H1 (cell line): ENCODE data around the gene AOC1. TPM values are rescaled to one million over a fixed set of nuclear protein-coding genes. Genes with fewer than 3 reads are reported as not detected.

Experiments used
- CTCF ChIA-PET: fragments of 300-600 bp; sonication (Branson Sonifier 250); formaldehyde crosslinking; loops from one replicate; lab custom pipeline; 2021; ENCODE audit not compliant: partially characterized antibody; lab: Charles Lee
- POLR2A ChIA-PET: fragments of 300-600 bp; sonication (Branson Sonifier 250); formaldehyde crosslinking; loops from one replicate; lab custom pipeline; 2021; ENCODE audit warnings: inconsistent platforms; ENCODE audit not compliant: partially characterized antibody; lab: Charles Lee
- DNase-seq, 2 experiments: peaks; one replicate each; pipeline versions ENCODE4 v3.0.0 to v3.0.0-alpha.2; 2010 to 2022; ENCODE audit warnings: low spot score in 2 of 2, low read depth in 1 of 2, mixed read lengths in 1 of 2
- FAIRE-seq: peaks from 2 replicates; lab custom pipeline; 2011; peaks lifted over from hg19 to GRCh38; lab: Jason Lieb, UNC
- H2AFZ ChIP-seq: 2 replicates; pipeline ENCODE4 v1.8.1; 2012; ENCODE audit warnings: low read length, inconsistent platforms
- H2AK5ac ChIP-seq: 2 replicates; pipeline ENCODE4 v1.6.1; 2013; ENCODE audit warnings: low read depth, low read length
- H2BK120ac ChIP-seq: replicated peaks from 2 replicates; pipeline ENCODE3; 2013; ENCODE audit warnings: low read depth, low read length, inconsistent platforms
- H2BK12ac ChIP-seq: 2 replicates; pipeline ENCODE4 v1.6.1; 2013; ENCODE audit warnings: low read depth, low read length
- H2BK15ac ChIP-seq: 2 replicates; pipeline ENCODE4 v1.6.1; 2013; ENCODE audit warnings: low read length
- H2BK20ac ChIP-seq: 2 replicates; pipeline ENCODE4 v1.6.1; 2013; ENCODE audit warnings: low read length
- H2BK5ac ChIP-seq: 2 replicates; pipeline ENCODE4 v1.6.1; 2013; ENCODE audit warnings: low read depth, low read length
- H3K14ac ChIP-seq: 2 replicates; pipeline ENCODE4 v1.6.1; 2013; ENCODE audit warnings: inconsistent platforms; ENCODE audit not compliant: insufficient read length
- H3K18ac ChIP-seq: 2 replicates; pipeline ENCODE4 v1.6.1; 2013; ENCODE audit warnings: low read length; ENCODE audit errors: extremely low read depth
- H3K23ac ChIP-seq: 2 replicates; pipeline ENCODE4 v1.6.1; 2013; ENCODE audit warnings: inconsistent platforms; ENCODE audit not compliant: insufficient read length
- H3K23me2 ChIP-seq: 2 replicates; pipeline ENCODE4 v1.6.1; 2013; ENCODE audit warnings: low read depth, low read length
- H3K27ac ChIP-seq: 2 replicates; pipeline ENCODE4 v1.6.1; 2011; ENCODE audit warnings: low read depth, low read length, inconsistent platforms
- H3K27me3 ChIP-seq, 4 experiments: replicated peaks in 1 of 4; 1 replicate in 1 of 4; 2 replicates in 3 of 4; pipeline versions ENCODE4 v1.6.1 to v1.8.1; 2011 to 2013; ENCODE audit warnings: low read length in 3 of 4, mild to moderate bottlenecking in 3 of 4, inconsistent platforms in 2 of 4, mixed read lengths in 2 of 4, moderate library complexity in 1 of 4; ENCODE audit not compliant: control insufficient read depth in 3 of 4, insufficient read depth in 3 of 4; ENCODE audit errors: extremely low read depth in 1 of 4
- H3K36me3 ChIP-seq, 4 experiments: 2 replicates each; pipeline versions ENCODE4 v1.6.1 to v1.8.1; 2011 to 2013; ENCODE audit warnings: mild to moderate bottlenecking in 4 of 4, low read length in 3 of 4, moderate library complexity in 2 of 4, control low read depth in 1 of 4, inconsistent platforms in 1 of 4; ENCODE audit not compliant: insufficient read depth in 4 of 4, control insufficient read depth in 2 of 4
- H3K4ac ChIP-seq: replicated peaks from 2 replicates; pipeline ENCODE3; 2013; ENCODE audit warnings: low read length, low read depth, mixed read lengths, inconsistent platforms; ENCODE audit not compliant: insufficient read length
- H3K4me1 ChIP-seq, 4 experiments: replicated peaks in 1 of 4; 1 replicate in 1 of 4; 2 replicates in 3 of 4; pipeline versions ENCODE4 v1.6.1 to v1.8.1; 2011 to 2013; ENCODE audit warnings: low read length in 3 of 4, inconsistent platforms in 2 of 4, mixed read lengths in 1 of 4; ENCODE audit not compliant: insufficient read depth in 4 of 4, control insufficient read depth in 3 of 4
- H3K4me2 ChIP-seq, 2 experiments: 2 replicates each; pipeline versions ENCODE4 v1.6.1 to v1.8.1; 2011 to 2013; ENCODE audit warnings: low read depth in 2 of 2, low read length in 2 of 2, control low read depth in 1 of 2, inconsistent platforms in 1 of 2, mild to moderate bottlenecking in 1 of 2; ENCODE audit not compliant: insufficient read depth in 1 of 2
- H3K4me3 ChIP-seq, 4 experiments: fragments of 200-600, 300-600 bp in 1 of 4; sonication (generic), shearing (Covaris generic), sonication (Bioruptor Twin) in 1 of 4; 2 replicates each; pipeline versions ENCODE4 v1.5.1 to v1.8.1; 2011 to 2016; ENCODE audit warnings: low read length in 4 of 4, low read depth in 3 of 4, control low read depth in 2 of 4, inconsistent platforms in 2 of 4, mild to moderate bottlenecking in 2 of 4, mixed read lengths in 1 of 4, moderate library complexity in 1 of 4; ENCODE audit not compliant: insufficient read depth in 2 of 4; ENCODE audit errors: extremely low read depth in 1 of 4
- H3K56ac ChIP-seq: replicated peaks from 2 replicates; pipeline ENCODE3; 2013; ENCODE audit warnings: low read depth, mild to moderate bottlenecking, mixed read lengths, low read length, inconsistent platforms; ENCODE audit not compliant: insufficient read length
- H3K79me1 ChIP-seq: 2 replicates; pipeline ENCODE4 v1.6.1; 2013; ENCODE audit warnings: low read depth, low read length, control low read depth
- H3K79me2 ChIP-seq, 2 experiments: 2 replicates each; pipeline versions ENCODE4 v1.6.1 to v1.8.1; 2012 to 2013; ENCODE audit warnings: low read length in 2 of 2, mild to moderate bottlenecking in 2 of 2, inconsistent platforms in 1 of 2; ENCODE audit not compliant: insufficient read depth in 2 of 2, control insufficient read depth in 1 of 2
- H3K9ac ChIP-seq, 4 experiments: replicated peaks in 1 of 4; 1 replicate in 1 of 4; 2 replicates in 3 of 4; pipeline versions ENCODE4 v1.6.1 to v1.8.1; 2011 to 2013; ENCODE audit warnings: low read depth in 3 of 4, low read length in 3 of 4, control low read depth in 2 of 4, mild to moderate bottlenecking in 2 of 4, moderate library complexity in 2 of 4, inconsistent platforms in 1 of 4; ENCODE audit errors: extremely low read depth in 1 of 4
- H3K9me3 ChIP-seq, 2 experiments: 2 replicates each; pipeline versions ENCODE4 v1.6.1 to v1.8.1; 2012 to 2013; ENCODE audit warnings: mild to moderate bottlenecking in 2 of 2, moderate library complexity in 2 of 2, control low read depth in 1 of 2, inconsistent platforms in 1 of 2, low read depth in 1 of 2, low read length in 1 of 2, mixed read lengths in 1 of 2; ENCODE audit not compliant: insufficient read depth in 2 of 2
- H4K20me1 ChIP-seq, 2 experiments: replicated peaks in 1 of 2; 2 replicates each; pipeline versions ENCODE3 to v1.8.1; 2011 to 2013; ENCODE audit warnings: inconsistent platforms in 2 of 2, low read length in 2 of 2, mild to moderate bottlenecking in 1 of 2; ENCODE audit not compliant: insufficient read depth in 2 of 2, control insufficient read depth in 1 of 2
- H4K5ac ChIP-seq: 2 replicates; pipeline ENCODE4 v1.6.1; 2013; ENCODE audit warnings: low read length, low read depth, mixed read lengths, inconsistent platforms; ENCODE audit not compliant: insufficient read length
- H4K8ac ChIP-seq: 2 replicates; pipeline ENCODE4 v1.8.0; 2013; ENCODE audit warnings: mild to moderate bottlenecking, moderate library complexity, low read length, inconsistent platforms; ENCODE audit not compliant: insufficient read depth; ENCODE audit errors: extremely low read depth
- H4K91ac ChIP-seq: replicated peaks from 2 replicates; pipeline ENCODE3; 2013; ENCODE audit warnings: low read length, mixed read lengths, inconsistent platforms; ENCODE audit not compliant: insufficient read length
- BRCA1 ChIP-seq: IDR thresholded peaks from 2 replicates; pipeline ENCODE4 v1.6.1; 2012; ENCODE audit warnings: low read depth, low read length, improper control_type of control experiment
- CBX5 ChIP-seq: fragments of 300-800, 300-1000 bp; sonication (generic); IDR thresholded peaks from 2 replicates; pipeline ENCODE4 v1.7.1; 2016; ENCODE audit warnings: antibody characterized with exemption, low read length, low read depth
- CREB1 ChIP-seq: IDR thresholded peaks from 2 replicates; pipeline ENCODE4 v1.6.1; 2012; ENCODE audit warnings: inconsistent platforms
- FOSL1 ChIP-seq: IDR thresholded peaks from 2 replicates; pipeline ENCODE4 v1.6.1; 2011; ENCODE audit warnings: mild to moderate bottlenecking, low read depth, low read length, moderate library complexity; ENCODE audit not compliant: insufficient read depth
- MAX ChIP-seq: IDR thresholded peaks from 2 replicates; pipeline ENCODE4 v1.6.1; 2012; ENCODE audit warnings: inconsistent platforms
- NANOG ChIP-seq: IDR thresholded peaks from 2 replicates; pipeline ENCODE4 v1.6.1; 2011; ENCODE audit warnings: low read length, low read depth, mild to moderate bottlenecking, inconsistent platforms; ENCODE audit not compliant: insufficient read depth, poor library complexity, severe bottlenecking
- RNF2 ChIP-seq: fragments of 200-900, 300-1000 bp; sonication (generic); IDR thresholded peaks from 2 replicates; pipeline ENCODE4 v1.7.1; 2016; ENCODE audit warnings: borderline replicate concordance, low read depth, mild to moderate bottlenecking, antibody characterized with exemption, low read length; ENCODE audit not compliant: poor library complexity, severe bottlenecking; ENCODE audit errors: missing control alignments
- SAP30 ChIP-seq: fragments of 300-600 bp; sonication (generic); IDR thresholded peaks from 2 replicates; pipeline ENCODE4 v1.7.1; 2012; ENCODE audit warnings: low read length, moderate library complexity, mild to moderate bottlenecking, inconsistent platforms; ENCODE audit not compliant: insufficient read depth, insufficient replicate concordance
- SP2 ChIP-seq: IDR thresholded peaks from 2 replicates; pipeline ENCODE4 v1.6.1; 2012; ENCODE audit warnings: mild to moderate bottlenecking, low read length, inconsistent platforms
- ZNF274 ChIP-seq: IDR thresholded peaks from 2 replicates; pipeline ENCODE4 v1.7.0; 2012; ENCODE audit warnings: low read length, borderline replicate concordance; ENCODE audit errors: extremely low read depth
- WGBS, 2 experiments: shearing (Covaris generic) in 1 of 2; methylation state at CpG; one replicate each; pipeline versions ENCODE4 v1.1.6 to v1.1.7; 2013 to 2015; ENCODE audit warnings: low lambda C conversion rate in 2 of 2, mixed read lengths in 2 of 2, inconsistent platforms in 1 of 2, low coverage in 1 of 2, missing lambda C conversion rate in 1 of 2; ENCODE audit not compliant: insufficient replicate concordance in 2 of 2, insufficient coverage in 1 of 2, insufficient read length in 1 of 2; ENCODE audit errors: extremely low coverage in 1 of 2, missing lambda C conversion rate in 1 of 2; 5-methylcytosine and 5-hydroxymethylcytosine counted together
- polyA plus RNA-seq, 7 experiments: library from polyadenylated mRNA; depleted of rRNA in 3 of 7; stranded (reverse) in 5 of 7; unstranded in 2 of 7; fragments of >200 nt in 5 of 7; fragments of 200-250 nt in 2 of 7; gene quantifications; 1 replicate in 5 of 7; 2 replicates in 1 of 7; 4 replicates in 1 of 7; pipeline versions ENCODE4 v1.2.1 to v1.2.3, GENCODE V29; 2011 to 2013; ENCODE audit warnings: missing spikeins in 2 of 7, mixed read lengths in 2 of 7
- total RNA-seq: library from RNA; stranded (reverse); fragmentation: NEBNext Ultra II Directional; extraction: Animal tissue kit (Norgen Biotek cat#: 25700); gene quantifications from 2 replicates; pipeline ENCODE4 v1.2.1, GENCODE V29; 2021

AOC1 gene
- total and polyA plus RNA-seq, 2 of the 8 experiments (the other 6 are each of a cell fraction or from before 2014, with no cell fraction given): 0.15 to 0.17 TPM

- Histone ChIP-seq H4K5ac (no peak overlapping the region), H2BK12ac (no peak overlapping the region), H3K9ac (no peak overlapping the region), H4K91ac (no peak overlapping the region)
- TF ChIP-seq NANOG (no peak), CREB1 (no peak), SP2 (no peak), ZNF274 (no peak), FOSL1 (no peak), CBX5 (no peak), RNF2 (no peak), MAX (no peak), BRCA1 (no peak), SAP30 (no peak)
- TF ChIP-seq, all 59 proteins: peak for 0
- Histone ChIP-seq H3K18ac (no peak overlapping the region), H3K79me1 (no peaks in the 10 kb centered on the region; the same call in 1 of the 2 replicates), H2BK15ac (no peak overlapping the region; the same call in 1 of the 2 replicates), H3K4me1 (peaks cover 0 to 7% (median 0%) of the 10 kb centered on the region in 4 experiments; a peak in 3 of 7 replicates), H2AFZ (no peak overlapping the region), H2BK20ac (no peak overlapping the region), H3K14ac (no peak overlapping the region), H4K8ac (no peak overlapping the region), H2AK5ac (no peak overlapping the region), H3K56ac (no peak overlapping the region), H2BK120ac (no peak overlapping the region), H3K4ac (no peak overlapping the region), H3K36me3 (no peaks in the 10 kb centered on the region; a peak in 1 of 8 replicates), H4K20me1 (no peaks in the 10 kb centered on the region), H3K23ac (no peak overlapping the region), H3K27me3 (no peaks in the 10 kb centered on the region; a peak in 3 of 7 replicates), H2BK5ac (no peak overlapping the region), H3K4me2 (no peak overlapping the region), H3K79me2 (no peaks in the 10 kb centered on the region), H3K27ac (no peak overlapping the region), H3K9me3 (peaks cover 0 to 5% of the 10 kb centered on the region in 2 experiments; a peak in 2 of 4 replicates), H3K4me3 (no peak overlapping the region), H3K23me2 (no peaks in the 10 kb centered on the region)
- CTCF ChIA-PET: interaction anchor here (1.0 kb wide), 1 partner anchor 189 kb away, joined by 3 read pairs; no protein-coding TSS in a partner anchor
- POLR2A ChIA-PET: no interaction called here
- no peak for DNase-seq
- no peak for FAIRE-seq
- 89% methylated on average over 7 of the region's 7 CpGs; no CpG with 5 or more reads in 1 of the 2 experiments for WGBS, 2 experiments
Observed at GRCh38 chr7:150820578-150821198, 31.6 kb upstream of the AOC1 start.
